GM23338 (cell line): Measurements from ENCODE around the gene GIGYF1.

Experiments used
- CREB1 ChIP-seq: fragments of 250-450 bp; sonication (Bioruptor Pico); IDR thresholded peaks from 2 replicates; pipeline ENCODE4 v1.5.0; 2020; ENCODE audit warnings: low read depth, mild to moderate bottlenecking, moderate library complexity
- CTCF ChIP-seq, 2 experiments: fragments of 200-600 bp in 1 of 2; sonication (generic) in 1 of 2; conservative IDR thresholded peaks; 2 replicates each; pipeline versions ENCODE4 v1.5.1 to v1.6.1; 2016 to 2017; ENCODE audit warnings: antibody characterized with exemption in 2 of 2, low read depth in 2 of 2, mild to moderate bottlenecking in 2 of 2, moderate library complexity in 1 of 2
- ETS1 ChIP-seq: IDR thresholded peaks from 2 replicates; pipeline ENCODE4 v1.6.1; 2016; ENCODE audit warnings: antibody characterized with exemption
- EZH2 ChIP-seq: fragments of 200-600 bp; sonication (generic); IDR thresholded peaks from one replicate; pipeline ENCODE4 v1.8.0; 2017; ENCODE audit warnings: antibody characterized with exemption, mild to moderate bottlenecking, low read depth; ENCODE audit not compliant: unreplicated experiment
- EZH2phosphoT487 ChIP-seq: fragments of 200-600 bp; sonication (generic); IDR thresholded peaks from one replicate; pipeline ENCODE4 v1.8.1; 2018; ENCODE audit warnings: antibody characterized with exemption; ENCODE audit not compliant: unreplicated experiment
- JUNB ChIP-seq: IDR thresholded peaks from one replicate; pipeline ENCODE4 v1.6.1; 2016; ENCODE audit warnings: antibody characterized with exemption; ENCODE audit not compliant: unreplicated experiment
- NANOG ChIP-seq: IDR thresholded peaks from 2 replicates; pipeline ENCODE4 v1.6.1; 2016; ENCODE audit warnings: antibody characterized with exemption, borderline replicate concordance
- POLR2AphosphoS5 ChIP-seq: IDR thresholded peaks from 2 replicates; pipeline ENCODE4 v1.6.1; 2016; ENCODE audit warnings: antibody characterized with exemption, low read depth
- REST ChIP-seq: IDR thresholded peaks from one replicate; pipeline ENCODE4 v1.6.1; 2018; ENCODE audit warnings: antibody characterized with exemption; ENCODE audit not compliant: unreplicated experiment
- STAT1 ChIP-seq: IDR thresholded peaks from one replicate; pipeline ENCODE4 v1.6.1; 2016; ENCODE audit warnings: antibody characterized with exemption; ENCODE audit not compliant: unreplicated experiment
- ZNF331 ChIP-seq: fragments of 250-450 bp; sonication (Bioruptor Pico); IDR thresholded peaks from 2 replicates; pipeline ENCODE4 v1.5.0; 2020; ENCODE audit warnings: low read depth, mild to moderate bottlenecking, moderate library complexity
- TF ChIP-seq, protein P1 (sequence below): fragments of 250-450 bp; sonication (Bioruptor Pico); IDR thresholded peaks from 2 replicates; pipeline ENCODE4 v1.5.0; 2020; ENCODE audit warnings: mild to moderate bottlenecking, moderate library complexity

DNA sequence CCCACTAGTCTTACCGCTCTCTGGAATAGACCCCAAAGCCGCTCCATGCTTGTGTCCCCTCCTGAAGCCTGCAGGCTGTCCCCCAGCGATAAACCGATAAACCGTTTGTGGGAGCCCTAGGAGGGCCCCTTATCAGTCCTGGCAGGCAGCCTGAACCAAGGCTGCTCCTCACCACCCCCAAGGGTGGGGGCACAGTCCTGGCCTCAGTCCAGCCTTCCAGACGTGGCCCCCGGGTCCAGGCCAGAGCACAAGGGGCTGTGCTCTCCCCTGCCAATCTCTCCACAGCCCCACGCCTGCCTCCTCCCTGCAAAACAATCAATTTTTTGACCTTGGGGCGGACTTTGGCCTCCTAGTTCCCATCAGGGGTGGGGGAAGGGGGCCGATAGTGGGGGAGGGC is 52.6 kb downstream of the GIGYF1 start, which contains the start of gene TFR2:
- TF ChIP-seq CTCF (conservative IDR thresholded peaks at IDR 0.05; ENCODE audit: low read depth in 2 of 2): no peak
- TF ChIP-seq NANOG: no peak
- TF ChIP-seq POLR2AphosphoS5: no peak
- TF ChIP-seq EZH2phosphoT487: no peak
- TF ChIP-seq EZH2: no peak
- TF ChIP-seq CREB1 (CRISPR knock-in tag): no peak
- no peak for TF ChIP-seq REST
- TF ChIP-seq ZNF331 (CRISPR knock-in tag): no peak
- no peak for TF ChIP-seq ETS1
- TF ChIP-seq STAT1: no peak
- no peak for TF ChIP-seq JUNB
- TF ChIP-seq, protein P1, sequence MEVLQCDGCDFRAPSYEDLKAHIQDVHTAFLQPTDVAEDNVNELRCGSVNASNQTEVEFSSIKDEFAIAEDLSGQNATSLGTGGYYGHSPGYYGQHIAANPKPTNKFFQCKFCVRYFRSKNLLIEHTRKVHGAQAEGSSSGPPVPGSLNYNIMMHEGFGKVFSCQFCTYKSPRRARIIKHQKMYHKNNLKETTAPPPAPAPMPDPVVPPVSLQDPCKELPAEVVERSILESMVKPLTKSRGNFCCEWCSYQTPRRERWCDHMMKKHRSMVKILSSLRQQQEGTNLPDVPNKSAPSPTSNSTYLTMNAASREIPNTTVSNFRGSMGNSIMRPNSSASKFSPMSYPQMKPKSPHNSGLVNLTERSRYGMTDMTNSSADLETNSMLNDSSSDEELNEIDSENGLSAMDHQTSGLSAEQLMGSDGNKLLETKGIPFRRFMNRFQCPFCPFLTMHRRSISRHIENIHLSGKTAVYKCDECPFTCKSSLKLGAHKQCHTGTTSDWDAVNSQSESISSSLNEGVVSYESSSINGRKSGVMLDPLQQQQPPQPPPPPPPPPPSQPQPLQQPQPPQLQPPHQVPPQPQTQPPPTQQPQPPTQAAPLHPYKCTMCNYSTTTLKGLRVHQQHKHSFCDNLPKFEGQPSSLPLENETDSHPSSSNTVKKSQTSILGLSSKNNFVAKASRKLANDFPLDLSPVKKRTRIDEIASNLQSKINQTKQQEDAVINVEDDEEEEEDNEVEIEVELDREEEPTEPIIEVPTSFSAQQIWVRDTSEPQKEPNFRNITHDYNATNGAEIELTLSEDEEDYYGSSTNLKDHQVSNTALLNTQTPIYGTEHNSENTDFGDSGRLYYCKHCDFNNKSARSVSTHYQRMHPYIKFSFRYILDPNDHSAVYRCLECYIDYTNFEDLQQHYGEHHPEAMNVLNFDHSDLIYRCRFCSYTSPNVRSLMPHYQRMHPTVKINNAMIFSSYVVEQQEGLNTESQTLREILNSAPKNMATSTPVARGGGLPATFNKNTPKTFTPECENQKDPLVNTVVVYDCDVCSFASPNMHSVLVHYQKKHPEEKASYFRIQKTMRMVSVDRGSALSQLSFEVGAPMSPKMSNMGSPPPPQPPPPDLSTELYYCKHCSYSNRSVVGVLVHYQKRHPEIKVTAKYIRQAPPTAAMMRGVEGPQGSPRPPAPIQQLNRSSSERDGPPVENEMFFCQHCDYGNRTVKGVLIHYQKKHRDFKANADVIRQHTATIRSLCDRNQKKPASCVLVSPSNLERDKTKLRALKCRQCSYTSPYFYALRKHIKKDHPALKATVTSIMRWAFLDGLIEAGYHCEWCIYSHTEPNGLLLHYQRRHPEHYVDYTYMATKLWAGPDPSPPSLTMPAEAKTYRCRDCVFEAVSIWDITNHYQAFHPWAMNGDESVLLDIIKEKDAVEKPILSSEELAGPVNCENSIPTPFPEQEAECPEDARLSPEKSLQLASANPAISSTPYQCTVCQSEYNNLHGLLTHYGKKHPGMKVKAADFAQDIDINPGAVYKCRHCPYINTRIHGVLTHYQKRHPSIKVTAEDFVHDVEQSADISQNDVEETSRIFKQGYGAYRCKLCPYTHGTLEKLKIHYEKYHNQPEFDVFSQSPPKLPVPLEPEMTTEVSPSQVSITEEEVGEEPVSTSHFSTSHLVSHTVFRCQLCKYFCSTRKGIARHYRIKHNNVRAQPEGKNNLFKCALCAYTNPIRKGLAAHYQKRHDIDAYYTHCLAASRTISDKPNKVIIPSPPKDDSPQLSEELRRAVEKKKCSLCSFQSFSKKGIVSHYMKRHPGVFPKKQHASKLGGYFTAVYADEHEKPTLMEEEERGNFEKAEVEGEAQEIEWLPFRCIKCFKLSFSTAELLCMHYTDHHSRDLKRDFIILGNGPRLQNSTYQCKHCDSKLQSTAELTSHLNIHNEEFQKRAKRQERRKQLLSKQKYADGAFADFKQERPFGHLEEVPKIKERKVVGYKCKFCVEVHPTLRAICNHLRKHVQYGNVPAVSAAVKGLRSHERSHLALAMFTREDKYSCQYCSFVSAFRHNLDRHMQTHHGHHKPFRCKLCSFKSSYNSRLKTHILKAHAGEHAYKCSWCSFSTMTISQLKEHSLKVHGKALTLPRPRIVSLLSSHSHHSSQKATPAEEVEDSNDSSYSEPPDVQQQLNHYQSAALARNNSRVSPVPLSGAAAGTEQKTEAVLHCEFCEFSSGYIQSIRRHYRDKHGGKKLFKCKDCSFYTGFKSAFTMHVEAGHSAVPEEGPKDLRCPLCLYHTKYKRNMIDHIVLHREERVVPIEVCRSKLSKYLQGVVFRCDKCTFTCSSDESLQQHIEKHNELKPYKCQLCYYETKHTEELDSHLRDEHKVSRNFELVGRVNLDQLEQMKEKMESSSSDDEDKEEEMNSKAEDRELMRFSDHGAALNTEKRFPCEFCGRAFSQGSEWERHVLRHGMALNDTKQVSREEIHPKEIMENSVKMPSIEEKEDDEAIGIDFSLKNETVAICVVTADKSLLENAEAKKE (CRISPR knock-in tag): no peak
